Right lobe of liver (tissue), 6 donors: ENCODE data around the gene CSNK1G1. TPM values are rescaled to one million over a fixed set of nuclear protein-coding genes. Genes with fewer than 3 reads are reported as not detected.

ENCODE experiments used
- ATAC-seq, 4 donors: fragments of 200-7000 bp; cut with Tn5 transposase; one replicate each; pipeline ENCODE4 v1.9.1; 2020; ENCODE audit warnings: mild to moderate bottlenecking in 4 of 4, moderate library complexity in 4 of 4
- DNase-seq, 3 donors: peaks; one replicate each; pipeline ENCODE4 v3.0.0-alpha.2; 2020
- H3K27ac ChIP-seq, 3 donors: fragments of 200-600 bp; one replicate each; pipeline ENCODE4 v1.8.0; 2022
- H3K27me3 ChIP-seq, 2 donors: fragments of 200-600 bp; one replicate each; pipeline ENCODE4 v1.8.0; 2022
- H3K36me3 ChIP-seq, 4 donors: fragments of 200-600 bp; sonication (generic) in 1 of 4; one replicate each; pipeline versions ENCODE4 v1.5.1 to v1.8.0; 2017 to 2022; ENCODE audit warnings: control low read depth in 1 of 4
- H3K4me1 ChIP-seq, 4 donors: fragments of 200-600 bp; sonication (generic) in 1 of 4; one replicate each; pipeline versions ENCODE4 v1.5.1 to v1.8.0; 2017 to 2022; ENCODE audit warnings: control low read depth in 1 of 4
- H3K4me3 ChIP-seq, 3 donors: fragments of 200-600 bp; one replicate each; pipeline ENCODE4 v1.8.0; 2022
- H3K9me3 ChIP-seq, 4 donors: fragments of 200-600 bp; sonication (generic) in 1 of 4; one replicate each; pipeline versions ENCODE4 v1.5.1 to v1.8.0; 2017 to 2022; ENCODE audit warnings: control low read depth in 1 of 4
- CTCF ChIP-seq, 4 donors: fragments of 200-600 bp in 3 of 4; fragments of 450-650 bp in 1 of 4; IDR thresholded peaks; one replicate each; pipeline versions ENCODE4 v1.5.1 to v1.8.0; 2016 to 2022; ENCODE audit warnings: antibody characterized with exemption in 4 of 4, mild to moderate bottlenecking in 2 of 4
- POLR2A ChIP-seq: fragments of 450-650 bp; IDR thresholded peaks from one replicate; pipeline ENCODE4 v1.6.1; 2017; ENCODE audit warnings: antibody characterized with exemption, mild to moderate bottlenecking
- WGBS: methylation state at CpG from one replicate; pipeline ENCODE4 v1.1.6; 2018; ENCODE audit warnings: low coverage, low lambda C conversion rate; ENCODE audit not compliant: insufficient coverage; ENCODE audit errors: missing lambda C conversion rate; 5-methylcytosine and 5-hydroxymethylcytosine counted together
- intact Hi-C, 2 donors: fragments of 100-400 bp; cut with DNase I; formaldehyde crosslinking; loops; one replicate each; pipeline versions ENCODE4 v1.11.2 to v1.14.1; 2022
- total RNA-seq, 6 experiments: library from RNA; depleted of rRNA in 2 of 6; stranded (reverse); fragments of >200 nt in 2 of 6; fragmentation: NEBNext Ultra II Directional in 3 of 6; extraction: Animal tissue kit (Norgen Biotek cat#: 25700) in 3 of 6; gene quantifications; one replicate each; pipeline versions ENCODE4 v1.1.0 to v1.2.4, GENCODE V29; 2016 to 2023
- donor health status: DM: no; HTN: yes; CAD: no.
- donor health status: DM: no; HTN: no; CAD: no.
- donor health status: DM: no; HTN: no; CAD: no.
- donor health status: DM: no; HTN: yes; CAD: no.
- donor health status: DM: no; HTN: yes; CAD: no.

CSNK1G1 gene
- total RNA-seq, 6 experiments from 2014 or later = 3.9 to 7.1 (median 5.5) TPM

DNA sequence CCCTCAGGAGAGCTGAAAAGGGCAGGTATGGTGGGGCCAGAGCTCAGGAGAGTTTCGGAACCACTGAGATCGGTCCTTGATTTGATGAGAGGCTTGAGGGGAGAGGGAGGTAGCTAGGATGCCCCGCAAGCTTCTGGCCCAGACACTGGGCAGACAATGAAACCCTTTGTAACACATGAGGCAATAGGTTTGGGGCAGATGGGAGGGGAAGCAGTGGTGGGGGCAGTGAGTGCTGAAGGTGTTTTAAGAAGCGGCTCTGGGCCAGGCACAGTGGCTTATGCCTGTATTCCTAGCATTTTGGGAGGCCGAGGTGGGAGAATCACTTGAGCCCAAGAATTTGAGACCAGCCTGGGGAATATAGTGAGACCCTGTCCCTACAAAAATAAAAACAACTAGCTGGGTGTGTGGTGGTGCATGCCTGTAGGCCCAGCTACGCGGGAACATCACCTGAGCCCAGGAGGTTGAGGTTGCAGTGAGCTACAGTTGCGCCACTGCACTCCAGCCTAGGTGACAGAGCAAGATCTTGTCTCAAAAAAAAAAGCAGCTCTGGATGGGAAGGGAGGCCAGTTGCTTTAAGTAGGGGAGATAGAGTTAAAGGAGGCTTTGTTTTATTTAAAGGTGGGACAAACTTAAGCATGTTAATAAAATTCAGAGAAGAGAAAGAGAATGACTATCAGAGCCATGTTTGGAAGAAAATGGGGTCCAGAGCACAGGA is 214.0 kb downstream of the CSNK1G1 start:
- ATAC-seq = no peak
- Histone ChIP-seq H3K27me3 (no peaks in the 10 kb centered on the region), H3K36me3 (peaks cover 0 to 48% (median 15%) of the 10 kb centered on the region in 4 donors), H3K4me1 (no peaks in the 10 kb centered on the region), H3K9me3 (no peaks in the 10 kb centered on the region), H3K4me3 (no peak overlapping the region), H3K27ac (no peak overlapping the region)
- TF ChIP-seq CTCF (IDR thresholded peaks at IDR 0.05) (no peak), POLR2A (no peak)
- intact Hi-C loops = no loop called here
- no peak for DNase-seq
- 92% methylated on average over 6 of the region's 8 CpGs for WGBS

DNA sequence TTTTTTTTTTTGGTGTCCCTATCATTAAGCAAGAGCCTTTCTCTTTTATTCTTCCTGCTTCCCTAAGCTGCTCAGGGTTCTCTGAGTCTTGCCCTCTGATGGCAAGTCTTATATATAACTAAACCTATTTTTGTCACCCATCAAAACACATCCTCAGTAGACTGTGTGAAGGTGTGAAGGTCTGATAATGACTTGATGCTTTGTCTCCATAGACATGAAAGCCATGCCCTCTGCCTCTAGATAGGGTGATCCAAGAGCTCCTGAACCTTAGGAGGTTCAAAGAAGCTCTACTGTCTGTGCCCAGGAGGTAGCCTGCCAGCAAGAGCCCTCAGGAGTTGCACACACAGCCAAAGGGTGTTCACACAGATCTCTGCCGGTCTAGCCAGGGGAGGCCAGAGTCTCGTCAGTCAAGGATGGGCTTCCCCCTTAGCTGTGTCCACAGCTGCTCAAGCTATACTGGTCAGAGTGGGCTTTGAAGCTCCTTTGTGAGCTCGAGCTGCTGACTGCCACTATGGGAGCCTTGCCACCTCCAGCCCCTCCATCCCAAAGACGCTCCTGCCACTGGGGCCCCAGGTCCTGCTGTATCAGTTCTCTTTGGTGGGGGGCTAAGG is 217.5 kb downstream of the CSNK1G1 start:
- 87% methylated on average over 3 of the region's 4 CpGs for WGBS
- Histone ChIP-seq H3K4me3 (no peak overlapping the region), H3K36me3 (peaks cover 6 to 75% (median 32%) of the 10 kb centered on the region in 4 donors), H3K27ac (no peak overlapping the region), H3K27me3 (no peaks in the 10 kb centered on the region), H3K9me3 (no peaks in the 10 kb centered on the region), H3K4me1 (no peaks in the 10 kb centered on the region)
- TF ChIP-seq CTCF (IDR thresholded peaks at IDR 0.05) (no peak), POLR2A (no peak)
- ATAC-seq (no peak), DNase-seq (no peak)
- intact Hi-C loops = no loop called here

DNA sequence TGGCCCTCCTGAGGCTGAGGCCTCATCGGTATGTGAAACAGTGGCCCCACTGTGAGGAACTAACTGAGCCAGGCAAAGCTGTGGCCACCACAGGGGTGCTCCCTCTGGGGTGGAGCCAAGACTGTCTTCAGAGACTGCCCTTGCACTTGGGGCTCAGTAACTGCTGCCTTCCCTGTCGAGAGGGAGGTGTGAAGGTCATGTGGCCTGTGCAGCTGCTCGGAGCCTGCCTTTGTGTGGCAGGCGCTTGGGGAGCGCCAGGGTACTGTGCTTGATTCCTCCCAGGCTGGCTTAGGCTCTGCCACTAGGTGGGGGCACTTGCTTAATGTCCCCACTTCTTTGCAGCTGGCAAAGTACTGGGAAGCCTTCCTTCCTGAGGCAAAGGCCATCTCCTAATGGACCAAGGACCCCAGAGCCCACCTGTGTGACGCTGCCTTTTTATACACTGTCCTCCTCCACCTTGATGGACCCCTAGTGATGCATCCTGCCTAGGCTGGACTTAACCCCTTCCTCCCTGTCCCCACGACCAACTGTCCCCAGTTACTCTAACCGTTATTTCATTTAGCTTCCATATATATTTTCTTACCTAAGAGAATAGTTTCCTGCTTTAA is 218.6 kb downstream of the CSNK1G1 start:
- H3K4me3 ChIP-seq = no peak overlapping the region
- TF ChIP-seq POLR2A = no peak
- TF ChIP-seq CTCF (IDR thresholded peaks at IDR 0.05) = no peak
- WGBS = 67% methylated on average over 6 of the region's 8 CpGs
- peak; percentile 50 to 59 (median 55) for ATAC-seq
- H3K27ac ChIP-seq = no peak overlapping the region
- H3K27me3 ChIP-seq = no peaks in the 10 kb centered on the region
- peaks cover 6 to 81% (median 37%) of the 10 kb centered on the region in 4 donors for H3K36me3 ChIP-seq
- no peaks in the 10 kb centered on the region for H3K9me3 ChIP-seq
- peak in 1 of 3 donors; percentile 45 for DNase-seq
- intact Hi-C loops = no loop called here
- H3K4me1 ChIP-seq = no peaks in the 10 kb centered on the region

DNA sequence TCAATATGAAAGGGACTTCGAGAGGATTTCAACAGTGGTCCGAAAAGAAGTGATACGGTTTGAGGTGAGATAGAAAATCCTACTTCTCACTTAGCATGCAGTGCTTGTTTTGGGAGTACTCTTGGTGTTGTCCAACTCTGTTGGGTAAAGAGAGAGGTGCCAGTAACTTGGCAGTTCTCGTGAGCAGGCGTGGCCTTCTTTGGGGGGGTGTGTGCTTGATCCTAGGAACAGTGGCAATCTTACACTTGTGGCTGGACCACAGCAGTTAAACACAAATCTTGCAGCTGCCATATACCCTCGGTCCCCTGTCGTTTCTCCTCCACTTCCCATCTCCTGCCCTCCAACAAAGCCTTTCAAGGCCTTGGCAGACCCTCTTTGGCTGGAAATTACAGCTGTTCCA is 219.6 kb downstream of the CSNK1G1 start:
- Histone ChIP-seq H3K27ac (no peak overlapping the region), H3K9me3 (no peaks in the 10 kb centered on the region), H3K4me1 (no peaks in the 10 kb centered on the region), H3K4me3 (no peak overlapping the region), H3K27me3 (no peaks in the 10 kb centered on the region), H3K36me3 (peaks cover 9 to 87% (median 45%) of the 10 kb centered on the region in 4 donors)
- DNase-seq (no peak), ATAC-seq (no peak)
- intact Hi-C loops = no loop called here
- WGBS = 90% methylated on average over 3 of the region's 7 CpGs
- TF ChIP-seq POLR2A (no peak), CTCF (IDR thresholded peaks at IDR 0.05) (no peak)
